ENCODE data around the gene PLCL2.

- TF ChIP-seq, protein P1, sequence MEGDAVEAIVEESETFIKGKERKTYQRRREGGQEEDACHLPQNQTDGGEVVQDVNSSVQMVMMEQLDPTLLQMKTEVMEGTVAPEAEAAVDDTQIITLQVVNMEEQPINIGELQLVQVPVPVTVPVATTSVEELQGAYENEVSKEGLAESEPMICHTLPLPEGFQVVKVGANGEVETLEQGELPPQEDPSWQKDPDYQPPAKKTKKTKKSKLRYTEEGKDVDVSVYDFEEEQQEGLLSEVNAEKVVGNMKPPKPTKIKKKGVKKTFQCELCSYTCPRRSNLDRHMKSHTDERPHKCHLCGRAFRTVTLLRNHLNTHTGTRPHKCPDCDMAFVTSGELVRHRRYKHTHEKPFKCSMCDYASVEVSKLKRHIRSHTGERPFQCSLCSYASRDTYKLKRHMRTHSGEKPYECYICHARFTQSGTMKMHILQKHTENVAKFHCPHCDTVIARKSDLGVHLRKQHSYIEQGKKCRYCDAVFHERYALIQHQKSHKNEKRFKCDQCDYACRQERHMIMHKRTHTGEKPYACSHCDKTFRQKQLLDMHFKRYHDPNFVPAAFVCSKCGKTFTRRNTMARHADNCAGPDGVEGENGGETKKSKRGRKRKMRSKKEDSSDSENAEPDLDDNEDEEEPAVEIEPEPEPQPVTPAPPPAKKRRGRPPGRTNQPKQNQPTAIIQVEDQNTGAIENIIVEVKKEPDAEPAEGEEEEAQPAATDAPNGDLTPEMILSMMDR (IDR thresholded peaks at IDR 0.05) = no peak
- TF ChIP-seq POLR2A (IDR thresholded peaks at IDR 0.05) = no peak
Observed at GRCh38 chr3:17070161-17070959, 185.6 kb downstream of the PLCL2 start.
